D341Med (cell line): Measurements from ENCODE around the gene RRBP1.
A peak's percentile ranks its signal among the peaks of the same experiment; 100 is the strongest.
"Not testable (repeated sequence)": the region's sequence is repeated elsewhere in the genome, so short reads cannot be mapped to it uniquely, and the experiment has no call there.

ENCODE experiments used
- DNase-seq: peaks from one replicate; pipeline ENCODE4 v3.0.0; 2012; ENCODE audit warnings: low spot score

RRBP1 gene

DNA sequence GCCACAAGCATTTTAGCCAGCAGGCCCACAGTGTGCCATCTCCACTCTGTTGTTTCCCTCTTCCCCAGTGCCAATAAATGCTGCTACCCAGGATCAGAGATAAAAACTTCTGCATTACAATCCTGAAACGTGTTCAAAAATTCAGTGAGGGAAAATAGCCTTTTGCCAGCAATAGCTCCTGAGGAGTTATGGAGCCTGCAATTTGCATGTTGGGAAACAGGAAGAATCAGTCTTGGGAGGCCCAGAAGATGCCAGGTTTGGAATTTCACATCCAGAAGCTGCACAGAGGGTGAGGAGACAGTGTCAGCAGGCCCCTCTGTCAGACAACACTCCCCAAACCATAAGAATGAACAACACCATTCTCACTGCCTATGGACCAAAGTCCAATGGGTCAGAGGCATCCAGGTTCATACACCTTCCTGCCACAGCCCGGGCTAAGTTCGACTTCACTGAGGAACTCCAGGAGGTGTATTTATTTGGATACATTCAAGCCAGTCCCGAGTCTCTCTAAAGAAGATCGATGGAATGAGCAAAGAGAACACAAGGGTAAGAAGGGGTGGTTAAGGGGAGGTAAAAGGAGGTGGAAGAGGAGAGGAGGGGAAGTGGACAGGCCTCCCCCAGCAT is 20.8 kb downstream of the RRBP1 start:
- DNase-seq: no peak

DNA sequence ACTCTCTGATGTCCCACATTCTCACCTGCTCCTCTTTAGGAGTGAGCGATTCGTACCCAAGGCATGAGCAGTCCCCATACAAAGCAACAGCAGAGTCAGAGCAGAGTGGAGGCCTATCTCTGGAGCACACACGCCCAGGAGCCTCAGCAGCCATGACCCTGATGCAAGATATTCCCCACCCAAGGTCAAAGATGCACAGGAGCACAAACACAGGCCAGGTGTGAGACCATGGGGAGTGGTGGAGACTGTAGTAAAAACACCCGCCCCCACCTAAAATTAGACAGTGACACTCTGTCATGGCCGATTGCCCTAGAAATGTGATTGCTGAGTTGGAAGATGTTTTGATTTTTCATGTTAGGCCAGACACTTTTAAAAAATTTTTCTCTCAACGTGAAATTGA is 21.4 kb downstream of the RRBP1 start:
- no peak for DNase-seq

DNA sequence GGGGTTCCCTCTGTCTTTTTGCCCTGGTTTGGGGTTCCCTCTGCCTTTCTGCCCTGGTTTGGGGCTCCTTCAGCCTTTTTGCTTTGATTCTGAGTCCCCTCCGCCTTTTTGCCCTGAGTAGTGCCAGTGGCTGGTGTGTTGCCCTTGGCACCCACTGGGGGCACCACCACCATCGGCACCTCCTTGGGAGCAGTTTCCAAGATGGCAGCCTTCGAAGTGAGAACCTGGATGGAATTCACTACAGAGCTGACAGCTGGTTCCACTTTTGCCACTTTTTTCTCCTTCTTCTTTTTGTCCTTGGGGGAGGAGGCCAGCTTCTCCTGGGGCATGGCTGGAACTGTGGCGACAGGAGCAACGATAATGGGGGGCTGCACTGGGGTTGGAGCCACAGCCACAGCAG is 22.2 kb downstream of the RRBP1 start:
- DNase-seq: peak; percentile 35

DNA sequence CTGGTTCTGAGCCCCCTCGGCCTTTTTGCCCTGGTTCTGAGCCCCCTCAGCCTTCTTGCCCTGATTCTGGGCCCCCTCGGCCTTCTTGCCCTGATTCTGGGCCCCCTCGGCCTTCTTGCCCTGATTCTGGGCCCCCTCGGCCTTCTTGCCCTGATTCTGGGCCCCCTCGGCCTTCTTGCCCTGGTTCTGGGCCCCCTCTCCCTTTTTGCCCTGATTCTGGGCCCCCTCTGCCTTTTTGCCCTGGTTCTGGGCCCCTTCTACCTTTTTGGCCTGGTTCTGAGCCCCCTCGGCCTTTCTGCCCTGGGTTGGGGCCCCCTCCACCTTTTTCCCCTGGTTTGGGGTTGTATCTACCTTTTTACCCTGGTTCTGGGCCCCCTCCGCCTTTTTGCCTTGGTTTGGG is 22.7 kb downstream of the RRBP1 start:
- not testable (repeated sequence) for DNase-seq

GRCh38 chr20:17658648-17658993 is 23.4 kb downstream of the RRBP1 start:
- DNase-seq: no peak

GRCh38 chr20:17657898-17658647 is 24.0 kb downstream of the RRBP1 start:
- no peak for DNase-seq

- no peak for DNase-seq
Measured at GRCh38 chr20:17657079-17657825, 24.8 kb downstream of the RRBP1 start.

- no peak for DNase-seq
Measured at GRCh38 chr20:17655865-17656479, 26.1 kb downstream of the RRBP1 start.

DNA sequence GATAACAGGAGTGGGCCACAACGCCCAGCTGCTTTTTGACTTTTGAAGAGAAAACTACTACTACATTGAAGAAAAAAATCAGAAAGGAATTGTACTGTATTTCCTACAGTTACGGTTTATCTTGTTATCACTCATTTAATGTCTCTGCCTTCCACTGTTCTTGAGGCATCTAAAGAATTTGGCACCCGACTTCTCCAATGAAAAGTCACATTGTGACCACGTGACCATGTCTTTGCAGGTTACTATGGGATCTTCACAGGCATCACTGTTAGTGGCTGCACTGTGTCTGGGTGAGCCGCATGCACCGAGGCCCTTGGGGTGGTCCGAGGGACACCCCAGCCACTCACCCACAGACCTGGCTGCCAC is 26.8 kb downstream of the RRBP1 start:
- no peak for DNase-seq

DNA sequence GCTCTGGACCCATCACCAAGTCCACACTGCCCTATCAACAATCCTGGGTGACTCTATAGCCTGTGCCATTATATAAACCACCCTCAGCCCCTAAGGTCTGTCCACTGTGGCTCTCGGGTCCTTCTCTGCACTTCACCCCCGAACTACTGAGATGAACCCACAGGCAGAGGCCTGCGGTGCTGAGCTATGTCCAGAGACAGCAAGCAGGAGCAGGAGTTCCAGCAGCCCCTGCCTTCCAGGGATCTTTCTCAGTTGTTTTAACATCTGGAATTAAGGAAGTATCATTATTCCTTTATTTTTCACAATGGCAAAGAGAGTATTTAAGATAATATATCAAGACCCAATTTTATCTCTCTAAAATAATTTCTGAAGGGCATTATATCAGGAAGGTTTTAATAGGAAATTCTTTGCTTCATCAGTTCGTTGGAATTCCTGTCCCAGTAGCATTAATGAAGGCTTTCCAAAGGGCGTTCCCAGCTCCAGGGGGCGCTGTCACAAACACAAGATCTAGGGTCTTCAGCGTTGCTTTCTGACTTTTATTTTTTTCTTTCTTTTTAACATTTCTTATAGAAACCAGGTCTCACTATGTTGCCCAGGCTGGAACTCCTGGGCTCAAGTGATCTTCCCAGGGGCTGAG is 27.3 kb downstream of the RRBP1 start:
- no peak for DNase-seq

- DNase-seq: no peak
Measured at GRCh38 chr20:17653835-17654648, 28.0 kb downstream of the RRBP1 start.

- DNase-seq: no peak
Measured at GRCh38 chr20:17652411-17652810, 29.6 kb downstream of the RRBP1 start.

DNA sequence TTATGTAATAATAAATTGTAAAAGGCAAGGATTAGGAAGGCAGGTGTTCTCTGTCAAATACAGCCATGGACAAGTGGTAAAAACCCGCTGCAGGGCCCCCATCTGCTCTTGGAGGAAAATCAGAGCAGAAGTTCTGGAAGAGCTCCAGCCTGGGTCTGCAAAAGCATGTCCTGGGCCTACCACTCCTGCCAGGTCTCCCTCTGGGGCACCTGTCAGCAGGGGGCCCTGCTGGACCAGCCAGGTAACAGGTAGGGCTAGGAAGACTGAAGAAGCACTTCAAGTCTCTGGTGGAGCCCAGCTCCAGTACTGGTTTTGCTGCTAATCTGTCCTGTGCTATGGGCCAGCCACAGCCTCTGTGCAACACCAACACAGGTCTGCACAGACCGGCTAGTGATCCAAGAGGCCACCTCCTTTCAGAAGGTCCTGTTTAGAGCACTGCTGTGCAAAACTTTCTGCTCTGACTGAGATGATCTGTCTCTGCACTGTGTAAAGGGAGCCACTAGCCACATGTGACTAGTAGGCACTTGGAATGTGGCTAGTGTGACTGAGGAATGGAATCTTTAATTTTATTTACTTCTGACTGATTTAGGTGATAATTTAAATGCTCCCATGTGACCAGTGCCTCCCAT is 30.2 kb downstream of the RRBP1 start:
- DNase-seq: no peak

DNA sequence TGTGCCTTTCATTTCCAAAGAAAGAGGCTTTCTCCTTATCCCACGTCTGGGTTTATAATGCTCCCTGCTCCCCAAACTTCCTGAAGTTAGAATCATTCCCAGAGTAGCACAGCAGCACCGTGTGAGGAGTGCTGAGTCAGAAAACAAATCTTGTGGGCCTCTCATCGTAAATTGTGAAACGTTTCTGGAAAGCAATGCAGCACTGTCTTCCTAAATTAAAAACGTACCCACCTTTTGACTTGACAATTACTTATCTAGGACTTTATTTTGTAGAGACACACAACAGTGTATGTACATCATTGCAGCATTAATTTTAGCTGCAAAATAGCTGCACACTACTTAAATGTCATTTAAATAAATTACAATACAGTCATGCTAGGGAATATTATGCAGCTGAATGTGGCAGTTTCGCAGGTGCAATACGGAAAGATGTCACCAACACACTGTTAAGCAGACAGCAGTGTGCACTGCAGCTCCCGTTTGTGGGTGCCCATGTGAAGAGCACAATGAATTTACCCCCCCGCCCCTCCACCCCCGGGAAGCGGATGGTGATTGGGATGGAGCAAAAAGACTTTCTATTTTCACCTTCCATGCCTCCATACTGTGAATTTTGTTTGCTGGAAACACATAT is 30.8 kb downstream of the RRBP1 start:
- DNase-seq: no peak

GRCh38 chr20:17650301-17651128 is 31.5 kb downstream of the RRBP1 start:
- no peak for DNase-seq

DNA sequence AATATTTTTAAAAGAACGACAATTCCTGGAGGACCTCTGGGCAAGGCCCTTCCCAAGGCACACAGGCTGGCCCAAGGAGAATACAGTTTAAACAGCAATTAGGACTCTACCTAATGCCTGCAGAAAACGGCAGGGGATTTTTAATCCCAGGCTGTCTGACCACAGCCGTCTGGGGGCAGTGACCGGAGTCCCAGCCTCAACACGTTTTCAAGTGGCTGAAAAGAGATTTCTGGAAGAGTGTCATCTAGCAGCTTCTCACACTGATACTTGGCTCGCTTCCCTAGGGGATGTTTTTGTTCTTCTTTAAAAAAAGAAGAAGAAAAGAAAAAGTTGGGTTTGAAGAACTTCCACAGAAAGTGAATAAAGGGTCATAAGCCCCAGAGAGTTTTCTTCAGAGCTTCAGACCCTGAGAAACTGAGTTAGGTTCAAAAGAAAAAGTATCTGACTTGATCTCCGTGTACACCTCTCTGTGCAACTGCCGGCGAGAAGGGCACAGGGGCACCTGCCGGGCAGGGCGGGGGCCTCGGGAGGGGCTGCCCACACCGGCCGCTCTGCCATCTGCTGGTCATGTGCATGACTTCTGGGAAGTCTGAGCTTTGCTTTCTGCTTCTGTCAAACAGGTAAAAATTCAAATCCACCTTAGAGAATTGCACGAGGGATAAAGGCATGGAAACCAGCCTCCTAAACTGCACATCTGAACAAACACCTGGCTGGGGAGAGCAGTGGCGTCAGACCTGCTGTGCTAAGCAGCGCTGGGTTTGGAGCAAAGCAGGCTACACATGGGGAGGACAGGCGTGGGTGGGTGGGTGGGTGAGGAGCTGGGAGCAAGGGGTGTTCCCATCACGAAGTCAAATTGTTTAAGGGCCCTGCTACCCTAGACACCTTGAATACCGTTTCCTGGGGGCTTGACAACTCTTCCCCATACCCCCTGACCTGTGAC is 33.0 kb downstream of the RRBP1 start:
- no peak for DNase-seq

GRCh38 chr20:17648315-17648646 is 33.8 kb downstream of the RRBP1 start:
- DNase-seq: no peak

GRCh38 chr20:17647391-17648314 is 34.4 kb downstream of the RRBP1 start:
- DNase-seq: no peak
